Adrenal gland (tissue), 5 donors: Measurements from ENCODE around the gene DNAJC12.

Source experiments
- POLR2A ChIP-seq, 2 donors: fragments of 450-650 bp; IDR thresholded peaks; one replicate each; pipeline ENCODE4 v1.6.1; 2017; ENCODE audit warnings: antibody characterized with exemption in 2 of 2, mild to moderate bottlenecking in 2 of 2, moderate library complexity in 1 of 2
- TF ChIP-seq, protein P1 (sequence below), 6 experiments: fragments of 450-650 bp in 4 of 6; fragments of 200-600 bp in 2 of 6; sonication (generic) in 1 of 6; IDR thresholded peaks; 1 replicate in 5 of 6; 2 replicates in 1 of 6; pipeline versions ENCODE4 v1.5.1 to v1.8.0; 2016 to 2021; ENCODE audit warnings: antibody characterized with exemption in 6 of 6, mild to moderate bottlenecking in 2 of 6, moderate library complexity in 1 of 6
- donor health status: DM: no; HTN: no; CAD: no.

DNA sequence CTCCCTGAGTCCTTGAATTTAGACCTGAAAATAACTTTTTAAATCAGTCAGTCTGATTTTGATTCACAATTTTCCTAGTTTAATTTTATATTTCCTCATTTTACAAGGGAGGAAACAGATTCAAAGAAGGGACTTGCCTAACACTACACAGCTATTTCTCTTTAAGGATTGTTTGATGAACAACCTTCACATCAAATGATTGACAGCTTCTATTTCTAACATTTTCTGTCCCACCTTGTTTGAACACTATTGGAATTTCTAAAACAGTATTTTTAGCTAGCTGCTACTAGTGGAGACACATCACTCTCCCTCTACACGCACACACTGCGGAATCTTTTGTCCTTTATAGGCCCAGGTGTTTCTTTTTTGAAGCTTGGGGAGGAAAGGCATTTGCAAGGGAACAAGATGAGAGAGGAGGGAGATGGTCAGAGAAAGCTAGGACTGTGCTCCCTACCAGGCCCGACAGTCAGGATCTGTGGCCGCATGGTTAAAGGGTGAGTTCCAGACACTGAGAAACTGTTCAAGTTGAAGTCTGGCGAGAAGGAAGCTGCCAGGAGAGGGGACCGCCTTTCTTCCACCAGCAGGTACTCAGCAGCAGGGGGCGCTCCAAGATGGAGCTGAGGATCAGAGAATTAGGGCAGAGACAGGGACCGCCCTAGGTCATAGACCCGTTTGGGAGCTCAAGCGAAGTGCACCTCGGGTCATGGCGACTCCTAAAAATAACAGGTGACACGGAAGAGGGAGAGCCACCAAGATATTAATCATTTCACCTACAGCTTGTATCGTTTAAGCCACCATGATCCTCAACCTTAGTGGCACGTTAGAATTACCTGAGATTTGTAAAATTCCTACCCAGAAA is 49.7 kb downstream of the DNAJC12 start:
- TF ChIP-seq POLR2A (IDR thresholded peaks at IDR 0.05): no peak
- TF ChIP-seq, protein P1, sequence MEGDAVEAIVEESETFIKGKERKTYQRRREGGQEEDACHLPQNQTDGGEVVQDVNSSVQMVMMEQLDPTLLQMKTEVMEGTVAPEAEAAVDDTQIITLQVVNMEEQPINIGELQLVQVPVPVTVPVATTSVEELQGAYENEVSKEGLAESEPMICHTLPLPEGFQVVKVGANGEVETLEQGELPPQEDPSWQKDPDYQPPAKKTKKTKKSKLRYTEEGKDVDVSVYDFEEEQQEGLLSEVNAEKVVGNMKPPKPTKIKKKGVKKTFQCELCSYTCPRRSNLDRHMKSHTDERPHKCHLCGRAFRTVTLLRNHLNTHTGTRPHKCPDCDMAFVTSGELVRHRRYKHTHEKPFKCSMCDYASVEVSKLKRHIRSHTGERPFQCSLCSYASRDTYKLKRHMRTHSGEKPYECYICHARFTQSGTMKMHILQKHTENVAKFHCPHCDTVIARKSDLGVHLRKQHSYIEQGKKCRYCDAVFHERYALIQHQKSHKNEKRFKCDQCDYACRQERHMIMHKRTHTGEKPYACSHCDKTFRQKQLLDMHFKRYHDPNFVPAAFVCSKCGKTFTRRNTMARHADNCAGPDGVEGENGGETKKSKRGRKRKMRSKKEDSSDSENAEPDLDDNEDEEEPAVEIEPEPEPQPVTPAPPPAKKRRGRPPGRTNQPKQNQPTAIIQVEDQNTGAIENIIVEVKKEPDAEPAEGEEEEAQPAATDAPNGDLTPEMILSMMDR (IDR thresholded peaks at IDR 0.05): peak; percentile 30 to 68 (median 58)
